ENCODE data around the gene OAS1. TPM values are rescaled to one million over a fixed set of nuclear protein-coding genes. Genes with fewer than 3 reads are reported as not detected.

The OAS1 gene
- total RNA-seq, 1 experiment from 2014 or later = 0.64 TPM

- ChIA-PET CTCF (no interaction called here), RAD21 (ENCODE audit: low non-redundant PET in 1 of 2, low total read pairs in 2 of 2, uncharacterized antibody in 2 of 2, unreplicated experiment in 2 of 2) (no interaction called here), POLR2A (no interaction called here)
- no peak for TF ChIP-seq CBX3 (IDR thresholded peaks at IDR 0.05; ENCODE audit: low read depth)
- no peak for TF ChIP-seq JUND (IDR thresholded peaks at IDR 0.05)
- Histone ChIP-seq H3K79me2 (ENCODE audit: insufficient read depth, low read length) (no peaks in the 10 kb centered on the region; the same call in 1 of the 2 replicates), H3K4me2 (ENCODE audit: low read length) (peak overlapping the region; percentile 85), H3K27me3 (ENCODE audit: insufficient read depth, low read length) (no peaks in the 10 kb centered on the region), H3K4me3 (replicated peaks in 1 of 2; ENCODE audit: low read depth in 1 of 2, low read length in 2 of 2) (no peak overlapping the region), H3K9ac (ENCODE audit: low read length) (no peak overlapping the region), H3K27ac (ENCODE audit: low read depth, low read length) (no peak overlapping the region), H4K20me1 (ENCODE audit: insufficient read depth) (no peaks in the 10 kb centered on the region), H3K9me2 (ENCODE audit: insufficient read depth) (no peaks in the 10 kb centered on the region), H3K4me1 (ENCODE audit: control insufficient read depth in 1 of 2, insufficient read depth in 2 of 2, low read length in 2 of 2) (peaks cover 5 to 22% of the 10 kb centered on the region in 2 experiments; a peak in 2 of 4 replicates), H2AFZ (ENCODE audit: low read depth, low read length, poor library complexity, severe bottlenecking) (no peak overlapping the region), H3K9me3 (ENCODE audit: control insufficient read depth in 1 of 2, insufficient read depth in 1 of 2, low read depth in 1 of 2, low read length in 2 of 2) (no peaks in the 10 kb centered on the region), H3K36me3 (ENCODE audit: control insufficient read depth in 1 of 2, insufficient read depth in 2 of 2, low read length in 2 of 2) (peaks cover 0 to 2% of the 10 kb centered on the region in 2 experiments; a peak in 1 of 4 replicates)
- BruUV-seq (replicated peaks) = no TSS peak
- DNase-seq (ENCODE audit: low read depth, low spot score) (no peak), ATAC-seq (no peak)
- intact Hi-C loops (cut with micrococcal nuclease) = no loop called here
Observed at GRCh38 chr12:112939761-112940381, 33.1 kb downstream of the OAS1 start.

GRCh38 chr12:112941528-112942335 lies 35.0 kb downstream of the OAS1 start:
- intact Hi-C loops (cut with micrococcal nuclease) = no loop called here
- Histone ChIP-seq H3K79me2 (ENCODE audit: insufficient read depth, low read length) (no peaks in the 10 kb centered on the region; the same call in 1 of the 2 replicates), H3K4me2 (ENCODE audit: low read length) (no peak overlapping the region), H3K27me3 (ENCODE audit: insufficient read depth, low read length) (no peaks in the 10 kb centered on the region), H3K4me3 (replicated peaks in 1 of 2; ENCODE audit: low read depth in 1 of 2, low read length in 2 of 2) (no peak overlapping the region), H3K36me3 (ENCODE audit: control insufficient read depth in 1 of 2, insufficient read depth in 2 of 2, low read length in 2 of 2) (peaks cover 0 to 3% of the 10 kb centered on the region in 2 experiments; a peak in 1 of 4 replicates), H3K9me3 (ENCODE audit: control insufficient read depth in 1 of 2, insufficient read depth in 1 of 2, low read depth in 1 of 2, low read length in 2 of 2) (no peaks in the 10 kb centered on the region), H3K9me2 (ENCODE audit: insufficient read depth) (no peaks in the 10 kb centered on the region), H3K4me1 (ENCODE audit: control insufficient read depth in 1 of 2, insufficient read depth in 2 of 2, low read length in 2 of 2) (peaks cover 5 to 16% of the 10 kb centered on the region in 2 experiments; a peak in 2 of 4 replicates), H2AFZ (ENCODE audit: low read depth, low read length, poor library complexity, severe bottlenecking) (no peak overlapping the region), H3K9ac (ENCODE audit: low read length) (no peak overlapping the region), H3K27ac (ENCODE audit: low read depth, low read length) (no peak overlapping the region), H4K20me1 (ENCODE audit: insufficient read depth) (no peaks in the 10 kb centered on the region)
- DNase-seq (ENCODE audit: low read depth, low spot score) (no peak), ATAC-seq (no peak)
- POLR2A ChIA-PET = no interaction called here
- RAD21 ChIA-PET (ENCODE audit: low non-redundant PET in 1 of 2, low total read pairs in 2 of 2, uncharacterized antibody in 2 of 2, unreplicated experiment in 2 of 2) = no interaction called here
- no TSS peak for BruUV-seq (replicated peaks)
- CTCF ChIA-PET = no interaction called here
- no peak for TF ChIP-seq CBX3 (IDR thresholded peaks at IDR 0.05; ENCODE audit: low read depth)
- TF ChIP-seq ELF1 (IDR thresholded peaks at IDR 0.05; ENCODE audit: borderline replicate concordance, low read depth) = no peak
- no peak for TF ChIP-seq SP1 (IDR thresholded peaks at IDR 0.05; ENCODE audit: low read depth)
- TF ChIP-seq CTCF (IDR thresholded peaks at IDR 0.05 in 2 of 3, conservative IDR thresholded peaks at IDR 0.05 in 1 of 3; ENCODE audit: borderline replicate concordance in 1 of 3, insufficient read depth in 1 of 3, low read depth in 2 of 3, low read length in 2 of 3) = no peak
- no peak for TF ChIP-seq ZNF274 (IDR thresholded peaks at IDR 0.05; ENCODE audit: low read depth, low read length)
- TF ChIP-seq YY1 (IDR thresholded peaks at IDR 0.05; ENCODE audit: extremely low read depth, insufficient replicate concordance, low read depth, low read length) = no peak
- TF ChIP-seq EZH2phosphoT487 (IDR thresholded peaks at IDR 0.05; ENCODE audit: borderline replicate concordance) = no peak
- TF ChIP-seq POLR2AphosphoS5 (IDR thresholded peaks at IDR 0.05; ENCODE audit: low read depth, low read length) = no peak
- TF ChIP-seq SRF (IDR thresholded peaks at IDR 0.05; ENCODE audit: low read depth) = no peak
- TF ChIP-seq MAX (IDR thresholded peaks at IDR 0.05) = no peak
- TF ChIP-seq RAD21 (IDR thresholded peaks at IDR 0.05; ENCODE audit: low read depth) = no peak
- TF ChIP-seq EZH2 (IDR thresholded peaks at IDR 0.05) = no peak
